ENCODE data around the gene TRMT11.

- TF ChIP-seq MXI1 (IDR thresholded peaks at IDR 0.05; ENCODE audit: low read depth, low read length) (no peak), SUPT20H (IDR thresholded peaks at IDR 0.05; ENCODE audit: borderline replicate concordance, control insufficient read depth, low read depth, low read length) (no peak), BRCA1 (IDR thresholded peaks at IDR 0.05; ENCODE audit: low read depth, low read length) (no peak), CTCF (IDR thresholded peaks at IDR 0.05 in 2 of 3, conservative IDR thresholded peaks at IDR 0.05 in 1 of 3; ENCODE audit: control insufficient read depth in 2 of 3, extremely low read depth in 1 of 3, insufficient read depth in 1 of 3, low read depth in 3 of 3, low read length in 3 of 3) (no peak), NFYB (IDR thresholded peaks at IDR 0.05; ENCODE audit: insufficient read depth, low read depth, low read length) (no peak), SMARCA5 (IDR thresholded peaks at IDR 0.05) (no peak), EP300 (IDR thresholded peaks at IDR 0.05; ENCODE audit: borderline replicate concordance in 1 of 2, control insufficient read depth in 1 of 2, low read depth in 2 of 2, low read length in 2 of 2) (no peak), RAD21 (IDR thresholded peaks at IDR 0.05; ENCODE audit: insufficient read depth, low read depth, low read length) (no peak)
Measured at GRCh38 chr6:125968493-125968892, 17.8 kb upstream of the TRMT11 start.
